Mammary epithelial cell (primary cell): Measurements from ENCODE around the gene FFAR1.

Source experiments
- EZH2 ChIP-seq: IDR thresholded peaks from 2 replicates; pipeline ENCODE4 v1.6.1; 2012; ENCODE audit warnings: low read length, inconsistent platforms, borderline replicate concordance
- TF ChIP-seq, protein P1 (sequence below), 2 donors: IDR thresholded peaks in 1 of 2; conservative IDR thresholded peaks in 1 of 2; 2 replicates each; pipeline ENCODE4 v1.5.1; 2011 to 2012; ENCODE audit warnings: inconsistent platforms in 2 of 2, low read length in 2 of 2, mild to moderate bottlenecking in 2 of 2, control low read depth in 1 of 2, low read depth in 1 of 2; ENCODE audit not compliant: insufficient read depth in 1 of 2; ENCODE audit errors: extremely low read depth in 1 of 2

DNA sequence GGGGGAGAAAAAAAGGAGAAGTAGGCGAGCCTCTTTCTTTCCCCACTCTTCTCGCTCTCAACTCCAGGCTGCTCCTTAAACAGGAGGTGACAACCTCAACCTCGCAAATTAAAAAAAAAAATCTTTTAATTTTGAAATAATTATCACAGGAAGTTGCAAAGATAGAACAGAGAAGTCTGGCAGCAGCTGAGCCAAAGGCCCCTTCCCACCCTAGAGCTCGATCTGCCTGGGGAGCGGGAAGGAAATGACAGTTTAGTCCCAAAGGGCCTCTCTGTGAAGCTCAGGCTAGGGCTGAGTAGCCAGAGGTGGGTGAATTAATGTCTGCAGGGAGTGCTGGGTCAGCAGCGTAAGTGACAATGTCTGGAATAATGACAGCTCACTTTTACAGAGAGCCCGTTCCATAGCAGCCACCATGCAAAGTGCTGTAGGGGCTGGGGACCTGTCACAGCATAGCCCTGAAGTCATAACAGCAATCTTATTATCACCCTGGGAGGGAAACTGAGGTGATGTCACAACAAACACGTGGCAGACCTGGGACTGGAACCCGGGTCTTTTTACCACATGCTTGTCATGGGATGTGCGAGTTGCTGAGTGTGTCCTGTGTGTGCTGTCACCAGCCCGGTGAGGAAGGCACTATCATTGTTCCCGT lies 27.5 kb upstream of the FFAR1 start:
- TF ChIP-seq, protein P1, sequence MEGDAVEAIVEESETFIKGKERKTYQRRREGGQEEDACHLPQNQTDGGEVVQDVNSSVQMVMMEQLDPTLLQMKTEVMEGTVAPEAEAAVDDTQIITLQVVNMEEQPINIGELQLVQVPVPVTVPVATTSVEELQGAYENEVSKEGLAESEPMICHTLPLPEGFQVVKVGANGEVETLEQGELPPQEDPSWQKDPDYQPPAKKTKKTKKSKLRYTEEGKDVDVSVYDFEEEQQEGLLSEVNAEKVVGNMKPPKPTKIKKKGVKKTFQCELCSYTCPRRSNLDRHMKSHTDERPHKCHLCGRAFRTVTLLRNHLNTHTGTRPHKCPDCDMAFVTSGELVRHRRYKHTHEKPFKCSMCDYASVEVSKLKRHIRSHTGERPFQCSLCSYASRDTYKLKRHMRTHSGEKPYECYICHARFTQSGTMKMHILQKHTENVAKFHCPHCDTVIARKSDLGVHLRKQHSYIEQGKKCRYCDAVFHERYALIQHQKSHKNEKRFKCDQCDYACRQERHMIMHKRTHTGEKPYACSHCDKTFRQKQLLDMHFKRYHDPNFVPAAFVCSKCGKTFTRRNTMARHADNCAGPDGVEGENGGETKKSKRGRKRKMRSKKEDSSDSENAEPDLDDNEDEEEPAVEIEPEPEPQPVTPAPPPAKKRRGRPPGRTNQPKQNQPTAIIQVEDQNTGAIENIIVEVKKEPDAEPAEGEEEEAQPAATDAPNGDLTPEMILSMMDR (conservative IDR thresholded peaks at IDR 0.05 in 1 of 2, IDR thresholded peaks at IDR 0.05 in 1 of 2; ENCODE audit: extremely low read depth in 1 of 2, insufficient read depth in 1 of 2, low read depth in 1 of 2, low read length in 2 of 2): no peak
- TF ChIP-seq EZH2: no peak
